Neural progenitor cell (in vitro differentiated cells): ENCODE data around the gene FAM124A.

Source experiments
- CTCF ChIP-seq: fragments of 200-600 bp; sonication (generic); IDR thresholded peaks from 2 replicates; pipeline ENCODE4 v1.5.1; 2017; ENCODE audit warnings: antibody characterized with exemption, mild to moderate bottlenecking
- EZH2 ChIP-seq: fragments of 200-600 bp; sonication (generic); IDR thresholded peaks from 2 replicates; pipeline ENCODE4 v1.6.1; 2017; ENCODE audit warnings: antibody characterized with exemption, mild to moderate bottlenecking, moderate library complexity

GRCh38 chr13:51261610-51262249, 39.5 kb downstream of the FAM124A start:
- TF ChIP-seq CTCF, result no peak
- no peak for TF ChIP-seq EZH2
